ENCODE data around the gene ZNF385B.

Gene ZNF385B

DNA sequence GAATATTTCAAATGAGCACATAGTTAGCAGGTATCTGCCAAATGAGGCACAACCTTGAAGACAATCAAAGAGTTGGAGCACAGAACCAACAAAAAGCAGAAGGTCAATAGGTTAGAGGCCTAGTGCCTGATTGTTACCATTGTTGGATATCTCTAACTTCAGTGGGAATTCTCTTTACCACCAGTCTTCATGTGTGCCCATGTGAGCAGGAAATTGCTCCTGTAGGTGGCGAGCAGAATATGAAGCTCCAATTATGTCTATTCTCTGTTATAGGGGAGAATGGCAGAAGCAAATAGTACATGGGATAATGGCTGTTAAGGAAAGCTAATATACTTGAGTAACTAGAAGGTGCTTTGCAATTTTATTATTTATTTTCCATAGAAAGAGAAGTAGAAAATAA, 14.9 kb upstream of the ZNF385B start:
- Histone ChIP-seq H3K4me2 (ENCODE audit: low read depth, low read length, poor library complexity, severe bottlenecking) (peak overlapping the region; percentile 91), H3K27ac (ENCODE audit: low read depth, low read length) (peak overlapping the region; percentile 94)

GRCh38 chr2:179875864-179876263, 14.5 kb upstream of the ZNF385B start:
- Histone ChIP-seq H3K9me2 (replicated peaks; ENCODE audit: insufficient read depth, low read length) (no peaks in the 10 kb centered on the region), H3K9ac (ENCODE audit: low read length) (peak overlapping the region; percentile 38)

More for the DNA sequence above, 14.9 kb upstream of the ZNF385B start:
- Histone ChIP-seq H3F3A (ENCODE audit: insufficient read depth) (peaks cover 16% of the 10 kb centered on the region), H3K9me2 (replicated peaks; ENCODE audit: insufficient read depth, low read length) (no peaks in the 10 kb centered on the region), H3K79me2 (ENCODE audit: insufficient read depth, low read length) (no peaks in the 10 kb centered on the region), H3K27me3 (ENCODE audit: low read length) (no peaks in the 10 kb centered on the region), H2AFZ (ENCODE audit: low read depth, low read length, severe bottlenecking) (peak overlapping the region; percentile 87), H4K20me1 (ENCODE audit: low read depth, low read length) (no peaks in the 10 kb centered on the region), H3K4me3 (ENCODE audit: insufficient read depth, low read length, poor library complexity, severe bottlenecking) (peak overlapping the region; percentile 15), H3K36me3 (ENCODE audit: low read length) (no peaks in the 10 kb centered on the region), H3K9ac (ENCODE audit: low read length) (peak overlapping the region; percentile 38), H3K9me3 (ENCODE audit: insufficient read depth, low read length) (no peaks in the 10 kb centered on the region)
- no peak for TF ChIP-seq EZH2phosphoT487 (conservative IDR thresholded peaks at IDR 0.05; ENCODE audit: low read length)
- TF ChIP-seq, protein P1, sequence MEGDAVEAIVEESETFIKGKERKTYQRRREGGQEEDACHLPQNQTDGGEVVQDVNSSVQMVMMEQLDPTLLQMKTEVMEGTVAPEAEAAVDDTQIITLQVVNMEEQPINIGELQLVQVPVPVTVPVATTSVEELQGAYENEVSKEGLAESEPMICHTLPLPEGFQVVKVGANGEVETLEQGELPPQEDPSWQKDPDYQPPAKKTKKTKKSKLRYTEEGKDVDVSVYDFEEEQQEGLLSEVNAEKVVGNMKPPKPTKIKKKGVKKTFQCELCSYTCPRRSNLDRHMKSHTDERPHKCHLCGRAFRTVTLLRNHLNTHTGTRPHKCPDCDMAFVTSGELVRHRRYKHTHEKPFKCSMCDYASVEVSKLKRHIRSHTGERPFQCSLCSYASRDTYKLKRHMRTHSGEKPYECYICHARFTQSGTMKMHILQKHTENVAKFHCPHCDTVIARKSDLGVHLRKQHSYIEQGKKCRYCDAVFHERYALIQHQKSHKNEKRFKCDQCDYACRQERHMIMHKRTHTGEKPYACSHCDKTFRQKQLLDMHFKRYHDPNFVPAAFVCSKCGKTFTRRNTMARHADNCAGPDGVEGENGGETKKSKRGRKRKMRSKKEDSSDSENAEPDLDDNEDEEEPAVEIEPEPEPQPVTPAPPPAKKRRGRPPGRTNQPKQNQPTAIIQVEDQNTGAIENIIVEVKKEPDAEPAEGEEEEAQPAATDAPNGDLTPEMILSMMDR (IDR thresholded peaks at IDR 0.05; ENCODE audit: insufficient read depth, low read length, poor library complexity, severe bottlenecking): peak; percentile 14

GRCh38 chr2:179862898-179863458, 1.6 kb upstream of the ZNF385B start:
- Histone ChIP-seq H3K27ac (ENCODE audit: low read depth, low read length) (no peak overlapping the region), H3K4me2 (ENCODE audit: low read depth, low read length, poor library complexity, severe bottlenecking) (peak overlapping the region; percentile 92), H3K4me3 (ENCODE audit: insufficient read depth, low read length, poor library complexity, severe bottlenecking) (no peak overlapping the region), H2AFZ (ENCODE audit: low read depth, low read length, severe bottlenecking) (no peak overlapping the region), H3F3A (ENCODE audit: insufficient read depth) (peaks cover 28% of the 10 kb centered on the region), H3K9ac (ENCODE audit: low read length) (0 out of 2 replicates have a peak overlapping the region, but pooled peaks have one; percentile 73), H3K36me3 (ENCODE audit: low read length) (no peaks in the 10 kb centered on the region), H3K79me2 (ENCODE audit: insufficient read depth, low read length) (peaks cover 30% of the 10 kb centered on the region), H4K20me1 (ENCODE audit: low read depth, low read length) (no peaks in the 10 kb centered on the region), H3K9me3 (ENCODE audit: insufficient read depth, low read length) (no peaks in the 10 kb centered on the region), H3K9me2 (replicated peaks; ENCODE audit: insufficient read depth, low read length) (no peaks in the 10 kb centered on the region), H3K27me3 (ENCODE audit: low read length) (no peaks in the 10 kb centered on the region)
- no peak for TF ChIP-seq EZH2phosphoT487 (conservative IDR thresholded peaks at IDR 0.05; ENCODE audit: low read length)
- TF ChIP-seq, protein P1 (IDR thresholded peaks at IDR 0.05; ENCODE audit: insufficient read depth, low read length, poor library complexity, severe bottlenecking): no peak

More at GRCh38 chr2:179875864-179876263, 14.5 kb upstream of the ZNF385B start:
- Histone ChIP-seq H2AFZ (ENCODE audit: low read depth, low read length, severe bottlenecking) (peak overlapping the region; percentile 87), H3K27me3 (ENCODE audit: low read length) (no peaks in the 10 kb centered on the region), H3K79me2 (ENCODE audit: insufficient read depth, low read length) (no peaks in the 10 kb centered on the region), H4K20me1 (ENCODE audit: low read depth, low read length) (no peaks in the 10 kb centered on the region), H3K36me3 (ENCODE audit: low read length) (no peaks in the 10 kb centered on the region), H3K4me2 (ENCODE audit: low read depth, low read length, poor library complexity, severe bottlenecking) (peak overlapping the region; percentile 91), H3K9me3 (ENCODE audit: insufficient read depth, low read length) (no peaks in the 10 kb centered on the region), H3K27ac (ENCODE audit: low read depth, low read length) (peak overlapping the region; percentile 94), H3K4me3 (ENCODE audit: insufficient read depth, low read length, poor library complexity, severe bottlenecking) (peak overlapping the region; percentile 16), H3F3A (ENCODE audit: insufficient read depth) (peaks cover 16% of the 10 kb centered on the region)
- TF ChIP-seq, protein P1 (IDR thresholded peaks at IDR 0.05; ENCODE audit: insufficient read depth, low read length, poor library complexity, severe bottlenecking): no peak
- no peak for TF ChIP-seq EZH2phosphoT487 (conservative IDR thresholded peaks at IDR 0.05; ENCODE audit: low read length)
